IPS DF 19.7 (cell line): ENCODE data around the gene MYOZ3.

Experiments
- DNase-seq: peaks from one replicate; pipeline ENCODE4 v3.0.0-alpha.2; 2013; ENCODE audit warnings: low read depth, low spot score

Gene MYOZ3, protein sequence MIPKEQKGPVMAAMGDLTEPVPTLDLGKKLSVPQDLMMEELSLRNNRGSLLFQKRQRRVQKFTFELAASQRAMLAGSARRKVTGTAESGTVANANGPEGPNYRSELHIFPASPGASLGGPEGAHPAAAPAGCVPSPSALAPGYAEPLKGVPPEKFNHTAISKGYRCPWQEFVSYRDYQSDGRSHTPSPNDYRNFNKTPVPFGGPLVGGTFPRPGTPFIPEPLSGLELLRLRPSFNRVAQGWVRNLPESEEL

DNA sequence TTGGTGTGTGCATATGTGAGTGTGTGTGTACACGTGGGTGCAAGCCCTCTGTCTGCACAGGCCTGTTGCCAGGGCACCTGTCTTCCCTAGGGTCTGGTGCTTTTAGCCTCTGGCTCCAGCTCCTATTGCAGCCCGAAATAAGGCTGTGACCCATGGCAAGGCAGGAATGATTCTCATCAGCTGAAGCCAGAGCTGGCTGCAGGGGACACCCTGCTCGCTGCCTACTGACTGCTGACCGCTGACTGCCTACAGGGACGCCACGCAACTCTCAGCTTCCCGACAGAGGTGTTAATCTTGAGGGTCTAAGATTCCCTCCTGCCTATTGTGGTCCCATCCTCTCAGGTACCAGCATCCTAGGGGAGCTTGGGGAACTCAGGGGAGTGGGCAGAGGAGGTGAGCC is at the start of gene MYOZ3:
MYOZ3 (plus strand) TSS at position 166 of the 400 bp plus-strand sequence. CDS start 1,691 bp downstream, outside the sequence.
- DNase-seq = no peak

DNA sequence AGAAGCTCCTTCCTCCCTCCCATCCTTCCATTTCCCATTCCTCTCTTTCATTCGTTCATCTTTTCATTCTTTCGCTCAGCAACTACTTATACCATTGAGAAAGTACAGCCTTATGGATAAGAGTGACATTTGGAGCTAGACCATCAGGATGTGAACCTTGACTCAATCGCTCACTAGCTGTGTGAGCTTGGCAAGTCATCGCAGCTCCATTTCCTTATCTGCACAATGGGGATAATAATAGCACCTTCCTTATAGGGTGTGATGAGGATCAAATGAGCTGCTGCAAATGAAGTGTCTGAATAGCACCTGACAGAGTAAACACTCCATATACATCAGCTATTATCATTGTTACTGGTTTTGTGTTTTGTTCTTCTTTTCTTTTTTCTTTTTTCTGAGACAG is 48.6 kb upstream of the MYOZ3 start:
- DNase-seq = no peak

DNA sequence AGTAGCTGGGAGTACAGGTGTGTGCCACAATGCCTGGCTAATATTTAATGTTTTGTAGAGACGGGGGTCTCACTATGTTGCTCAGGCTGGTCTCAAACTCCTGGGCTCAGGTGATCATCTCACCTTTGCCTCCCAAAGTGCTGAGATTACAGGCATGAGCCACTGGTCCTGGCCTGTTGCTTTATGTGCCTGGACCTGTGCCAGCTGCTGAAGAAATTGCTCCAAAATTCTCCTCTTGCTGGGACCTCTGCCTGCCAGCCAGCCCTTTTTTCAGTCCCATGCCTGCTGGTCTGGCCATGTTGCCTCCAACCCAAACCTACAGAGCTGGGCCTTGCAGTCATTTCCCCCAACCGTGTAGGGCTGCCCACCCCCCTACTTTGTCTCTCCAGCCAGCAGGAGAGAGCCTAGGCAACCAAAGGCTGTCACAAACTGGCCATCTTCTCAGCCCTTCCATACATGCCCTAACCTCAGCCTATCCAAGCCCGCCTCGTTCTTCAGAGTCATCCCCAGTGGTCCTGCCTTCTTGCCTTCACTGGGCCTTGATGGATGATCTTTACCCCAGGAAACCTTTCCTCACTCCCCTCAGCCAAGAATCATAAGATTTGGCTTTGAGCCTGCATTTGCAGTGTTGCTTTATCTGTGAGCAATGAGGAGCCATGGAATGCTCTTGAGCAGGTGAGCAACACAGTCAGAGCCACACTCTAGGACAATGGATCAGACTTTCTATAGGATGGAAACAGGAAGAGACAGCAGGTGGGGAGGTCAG is 48.0 kb upstream of the MYOZ3 start:
- no peak for DNase-seq

DNA sequence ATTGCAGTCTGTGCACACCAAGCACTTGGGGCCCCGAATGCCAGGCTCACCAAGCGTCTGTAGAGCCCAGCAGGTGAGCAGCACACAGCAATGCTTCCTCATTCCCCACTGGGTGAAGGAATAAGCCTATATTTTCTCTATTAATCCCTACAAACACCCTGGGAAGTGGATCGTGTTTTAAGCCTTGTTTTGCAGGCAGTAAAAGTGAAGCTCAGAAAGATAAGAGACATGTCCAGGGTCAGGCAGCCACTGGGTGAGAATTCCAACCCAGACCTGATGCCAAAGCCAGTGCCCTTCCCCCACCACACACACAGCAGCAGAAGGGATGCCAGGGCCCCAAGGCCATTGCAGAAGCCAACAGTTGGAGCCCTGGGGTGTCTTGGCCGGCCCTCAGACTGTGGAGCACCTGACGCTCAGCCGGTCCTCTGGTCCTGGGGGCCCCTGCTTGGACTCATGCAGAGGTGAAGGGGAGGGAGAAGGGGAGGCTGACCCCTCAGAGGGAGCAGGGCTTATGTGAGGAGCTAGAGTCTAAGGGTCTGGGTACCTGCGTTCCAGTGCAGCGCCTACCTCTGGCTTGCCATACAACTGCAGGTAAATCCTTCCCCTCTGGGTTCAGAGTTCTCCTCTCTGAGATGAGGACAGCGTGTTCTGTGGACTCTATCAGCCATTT is 46.9 kb upstream of the MYOZ3 start:
- DNase-seq = no peak

DNA sequence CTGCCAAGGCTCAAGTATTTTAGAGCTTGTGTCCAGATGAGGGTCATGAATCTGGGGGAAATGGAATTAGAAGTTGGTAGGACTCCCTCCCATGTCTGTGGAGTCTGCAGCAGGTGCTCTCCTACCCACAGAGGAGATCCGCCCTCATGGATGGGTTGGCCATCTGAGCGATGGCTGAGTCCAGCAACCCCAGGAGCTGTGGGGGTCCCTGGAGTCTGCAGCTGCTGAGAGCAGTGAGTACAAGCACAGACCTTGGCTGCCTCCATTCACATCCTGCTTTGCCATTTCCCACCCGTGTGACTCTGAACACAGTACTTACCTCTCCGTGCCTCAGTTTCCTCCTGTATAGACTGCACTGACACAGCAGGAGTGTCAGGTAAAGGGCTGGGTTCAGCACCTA is 46.4 kb upstream of the MYOZ3 start:
- DNase-seq = no peak

DNA sequence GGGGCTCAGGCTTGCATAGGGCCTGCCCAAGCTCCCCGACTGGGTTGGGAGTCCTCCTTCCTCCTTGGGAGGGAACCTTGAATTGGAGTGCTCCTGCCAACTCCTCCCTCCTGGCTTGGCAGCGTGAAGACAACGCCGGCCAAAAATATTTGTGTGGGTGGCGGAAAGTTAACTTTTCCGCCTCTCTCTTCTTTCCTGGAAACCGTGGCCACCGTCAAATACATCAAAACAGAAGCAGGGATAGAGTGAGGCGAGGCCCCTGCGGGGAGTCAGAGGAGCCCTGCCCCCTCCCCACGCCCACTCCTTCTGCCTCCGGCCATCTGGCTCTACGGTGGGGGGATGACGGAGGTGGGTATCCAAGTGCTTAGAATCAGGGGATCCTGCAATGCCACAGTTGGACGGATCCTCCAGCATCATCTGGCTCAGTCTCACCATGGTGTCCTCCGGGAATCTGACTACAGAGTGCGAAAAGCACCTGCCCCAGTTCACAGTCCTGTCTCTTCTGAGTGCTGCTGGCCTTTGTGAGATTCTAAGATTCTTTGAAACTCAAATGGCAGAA is 45.8 kb upstream of the MYOZ3 start:
- no peak for DNase-seq

DNA sequence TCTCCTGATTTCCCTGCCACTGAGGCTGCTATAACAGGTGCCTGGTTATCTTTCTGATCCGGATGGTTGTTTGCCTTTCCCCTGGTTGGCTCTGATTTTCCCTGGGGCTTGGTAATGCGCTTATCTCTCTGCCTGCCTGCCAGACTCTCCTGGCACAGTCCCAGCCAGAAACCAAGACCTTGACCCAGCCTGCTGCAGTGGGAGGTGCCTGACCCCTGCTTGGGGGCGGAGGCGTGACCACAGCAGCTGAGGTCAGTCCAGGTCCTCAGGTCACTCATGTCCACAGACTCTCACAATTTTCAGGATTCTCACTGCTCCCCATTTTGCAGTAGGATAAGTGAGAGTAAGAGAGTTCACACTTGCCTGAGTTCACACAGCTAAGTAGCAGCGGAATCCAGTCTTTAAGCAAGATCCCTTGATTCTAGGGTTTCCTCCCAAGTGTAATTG is 45.0 kb upstream of the MYOZ3 start:
- no peak for DNase-seq

DNA sequence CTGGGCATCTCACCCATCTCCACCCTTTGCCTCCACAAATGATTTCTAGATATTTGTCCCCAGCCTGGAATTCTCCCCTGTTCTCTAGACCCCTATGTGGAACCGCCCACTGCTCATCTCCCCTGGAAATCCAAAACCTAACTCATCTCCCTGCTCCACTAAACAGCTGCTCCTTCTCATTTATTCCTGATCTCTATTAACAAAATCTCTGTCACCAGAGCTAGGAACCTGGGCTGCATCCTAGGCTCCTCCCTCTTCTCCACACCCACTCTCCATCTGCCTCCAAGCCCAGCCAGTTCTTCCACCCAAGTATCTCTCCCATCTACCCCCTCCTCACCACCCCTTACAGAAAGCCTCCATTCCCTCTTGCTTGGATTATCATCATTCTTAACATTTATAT is 44.5 kb upstream of the MYOZ3 start:
- DNase-seq = no peak

DNA sequence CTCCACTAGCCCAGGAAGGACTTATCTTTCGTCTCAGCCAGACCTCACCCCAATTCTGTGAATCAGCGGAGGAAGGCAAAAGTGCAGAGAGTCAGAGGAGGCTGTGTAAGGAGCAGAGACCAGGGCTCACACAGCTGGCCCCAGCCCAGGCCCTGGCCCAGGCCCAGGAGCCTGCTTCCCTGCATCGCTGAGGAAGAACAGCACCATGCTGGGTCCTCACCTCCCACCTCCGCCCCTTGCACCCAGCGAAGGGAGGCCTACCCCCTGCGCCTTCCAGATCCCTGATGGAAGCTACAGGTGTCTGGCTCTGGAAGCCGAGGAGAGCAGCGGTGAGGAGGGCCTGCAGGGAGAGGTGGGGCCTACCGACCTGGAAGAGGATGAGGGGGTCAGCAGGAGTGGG is 42.9 kb upstream of the MYOZ3 start:
- no peak for DNase-seq

DNA sequence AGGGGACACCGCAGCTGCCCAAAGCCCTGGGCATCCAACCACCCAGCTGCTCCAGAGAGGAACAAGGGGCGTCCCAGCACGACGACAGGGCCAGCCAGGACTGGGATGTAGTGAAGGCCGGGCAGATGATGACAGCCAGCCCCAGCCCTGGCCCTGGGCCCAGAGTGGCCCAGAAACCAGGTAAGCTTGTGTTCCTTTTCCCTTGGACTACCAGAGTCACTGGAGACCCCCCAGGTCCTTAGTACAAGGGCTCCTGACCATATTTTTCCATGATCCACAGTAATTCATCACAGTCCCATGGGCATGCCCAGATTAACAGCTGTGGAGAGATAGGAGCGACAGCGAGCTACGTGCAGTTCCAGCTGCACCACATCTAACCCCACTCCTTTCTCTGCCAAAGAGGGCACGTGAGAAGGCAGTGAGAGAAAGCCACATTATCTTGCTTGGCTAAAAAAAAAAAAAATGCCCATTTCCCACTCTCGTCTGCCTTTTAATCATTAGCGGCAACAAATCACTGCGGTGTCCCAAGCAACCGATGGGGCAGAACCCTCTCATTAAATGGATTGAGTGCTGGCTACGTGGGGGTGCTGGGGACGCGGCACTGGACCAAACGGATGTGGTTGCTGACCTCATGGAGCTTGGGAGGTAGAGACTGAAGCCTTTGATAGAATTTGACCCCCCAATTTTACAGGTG is 42.3 kb upstream of the MYOZ3 start:
- DNase-seq = no peak

DNA sequence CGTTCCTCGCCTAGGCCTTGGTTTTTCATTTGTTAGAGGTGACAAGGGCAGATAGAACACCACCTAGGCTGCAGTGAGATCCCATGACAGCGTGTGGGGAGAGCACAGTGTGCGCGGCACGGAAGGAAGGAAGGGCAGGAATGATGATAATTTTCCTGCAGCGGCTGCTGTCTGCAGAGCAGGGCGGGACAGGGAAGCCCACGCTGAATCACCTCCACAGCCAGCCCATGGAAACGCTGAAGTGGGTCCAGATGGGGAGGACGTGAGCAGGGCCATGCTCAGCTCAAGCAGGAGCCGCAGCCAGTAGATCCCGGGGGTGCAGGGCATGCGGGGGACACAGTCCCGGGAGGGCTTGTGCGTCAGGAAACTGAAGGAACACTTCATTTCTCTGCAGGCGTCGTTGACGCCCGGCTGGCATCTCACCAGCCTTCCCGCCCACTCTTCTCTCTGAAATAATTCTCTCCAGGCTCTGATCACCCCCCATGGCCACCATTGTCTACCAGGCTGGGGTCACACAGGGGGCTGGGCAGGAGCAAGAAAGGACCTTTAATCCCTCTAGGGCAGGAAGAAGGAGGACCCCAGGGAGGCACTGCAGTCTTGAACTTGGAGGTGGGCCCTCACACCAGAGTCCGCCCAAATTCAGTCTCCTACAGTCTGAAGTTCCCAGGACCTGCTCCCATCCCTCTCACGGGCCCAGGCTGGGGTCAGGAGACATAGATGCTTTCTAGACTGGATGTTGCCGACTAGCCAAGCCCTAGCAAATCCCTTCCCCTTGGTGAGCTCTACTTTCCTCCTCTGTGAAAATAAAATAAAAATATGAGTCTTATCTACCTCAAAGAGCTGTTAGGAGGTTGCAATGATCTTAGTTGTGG is 41.5 kb upstream of the MYOZ3 start:
- no peak for DNase-seq

DNA sequence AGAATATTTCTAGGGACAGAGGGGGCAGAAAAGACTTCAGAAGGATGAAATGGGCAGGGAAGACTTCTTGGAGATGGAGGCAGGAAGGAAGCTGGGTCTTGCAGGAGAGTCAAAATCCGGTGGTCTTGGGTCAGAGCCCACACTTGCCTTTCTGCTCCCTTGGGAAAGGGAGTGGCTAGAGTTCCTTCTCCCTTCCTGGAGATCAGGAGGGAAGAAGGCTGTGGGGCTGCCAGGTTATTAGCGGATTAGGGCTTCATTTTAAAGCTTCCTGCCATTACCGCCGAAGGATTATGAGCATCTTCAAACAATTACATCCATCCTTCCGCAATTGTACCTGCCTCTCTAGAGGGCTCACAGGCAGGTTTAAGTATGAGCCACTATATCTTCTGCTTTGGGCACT is 39.8 kb upstream of the MYOZ3 start:
- DNase-seq = no peak

DNA sequence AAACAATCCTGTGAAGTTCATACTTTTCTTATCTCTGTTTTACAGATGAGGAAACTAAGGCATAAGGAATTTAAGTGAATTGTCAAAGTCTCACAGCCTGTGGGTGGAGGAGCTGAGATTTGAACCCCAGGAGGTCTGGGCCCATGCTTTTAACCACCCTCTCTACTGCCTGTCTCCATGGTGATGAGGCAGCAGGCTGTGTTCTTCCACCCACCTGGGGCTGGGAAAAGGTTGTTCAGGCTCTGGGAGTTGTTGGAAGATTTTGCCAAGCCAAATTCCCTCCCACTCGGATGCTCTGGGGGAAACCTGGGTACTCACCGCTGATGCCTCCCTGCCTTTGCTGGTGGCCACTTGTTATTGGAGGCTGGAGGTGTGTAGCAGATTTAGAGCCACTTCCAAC is 38.9 kb upstream of the MYOZ3 start:
- DNase-seq = no peak

DNA sequence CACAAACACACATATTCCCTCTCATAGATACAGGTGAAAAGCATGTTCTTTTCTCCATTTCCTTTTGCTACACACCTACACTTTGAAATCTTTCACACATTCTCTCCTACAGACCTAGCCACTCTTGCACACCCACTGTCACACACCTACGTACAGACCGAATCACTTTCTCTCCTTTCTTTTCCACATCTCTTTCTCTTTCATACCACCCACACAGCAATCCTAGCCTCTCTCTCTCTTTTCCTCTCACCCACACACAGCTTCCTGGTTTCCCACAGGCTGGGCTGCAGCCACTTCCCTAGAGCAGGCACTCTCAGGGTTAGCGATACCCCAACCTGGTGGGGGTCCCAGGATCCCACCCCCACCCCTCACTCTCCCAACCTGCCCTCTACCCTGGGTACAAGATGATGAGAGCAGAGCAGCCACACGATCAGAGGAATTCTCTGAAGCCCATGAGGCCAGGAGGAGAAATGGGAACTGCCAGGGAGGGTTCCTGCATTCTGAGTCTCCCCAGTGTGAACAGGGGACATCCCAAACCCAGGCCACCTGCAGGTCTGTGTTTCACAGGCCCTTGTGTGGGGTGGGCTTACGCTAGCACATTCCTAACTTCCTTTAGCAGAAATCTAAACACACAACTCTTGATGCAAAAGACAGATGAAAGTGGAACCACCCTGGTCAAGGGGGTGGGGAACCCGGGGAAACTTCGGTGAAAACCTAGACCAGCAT is 37.7 kb upstream of the MYOZ3 start:
- DNase-seq = no peak

DNA sequence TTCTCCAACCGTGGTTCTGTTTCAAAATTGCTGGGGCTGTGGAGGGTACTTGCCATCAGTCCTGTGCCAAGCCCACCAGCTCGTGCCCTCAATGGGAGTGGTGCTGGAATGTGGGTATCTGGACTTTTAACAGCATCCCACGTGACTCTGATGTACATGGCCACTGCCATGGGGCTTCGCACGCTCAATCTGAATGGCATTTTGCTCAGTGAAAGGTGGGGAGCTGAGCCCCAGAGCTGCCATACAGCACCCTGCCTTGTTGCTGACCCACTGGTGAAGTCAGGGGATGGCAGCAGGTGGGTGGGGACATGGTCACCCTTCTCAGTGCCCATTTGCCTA is 37.2 kb upstream of the MYOZ3 start:
- DNase-seq = no peak

DNA sequence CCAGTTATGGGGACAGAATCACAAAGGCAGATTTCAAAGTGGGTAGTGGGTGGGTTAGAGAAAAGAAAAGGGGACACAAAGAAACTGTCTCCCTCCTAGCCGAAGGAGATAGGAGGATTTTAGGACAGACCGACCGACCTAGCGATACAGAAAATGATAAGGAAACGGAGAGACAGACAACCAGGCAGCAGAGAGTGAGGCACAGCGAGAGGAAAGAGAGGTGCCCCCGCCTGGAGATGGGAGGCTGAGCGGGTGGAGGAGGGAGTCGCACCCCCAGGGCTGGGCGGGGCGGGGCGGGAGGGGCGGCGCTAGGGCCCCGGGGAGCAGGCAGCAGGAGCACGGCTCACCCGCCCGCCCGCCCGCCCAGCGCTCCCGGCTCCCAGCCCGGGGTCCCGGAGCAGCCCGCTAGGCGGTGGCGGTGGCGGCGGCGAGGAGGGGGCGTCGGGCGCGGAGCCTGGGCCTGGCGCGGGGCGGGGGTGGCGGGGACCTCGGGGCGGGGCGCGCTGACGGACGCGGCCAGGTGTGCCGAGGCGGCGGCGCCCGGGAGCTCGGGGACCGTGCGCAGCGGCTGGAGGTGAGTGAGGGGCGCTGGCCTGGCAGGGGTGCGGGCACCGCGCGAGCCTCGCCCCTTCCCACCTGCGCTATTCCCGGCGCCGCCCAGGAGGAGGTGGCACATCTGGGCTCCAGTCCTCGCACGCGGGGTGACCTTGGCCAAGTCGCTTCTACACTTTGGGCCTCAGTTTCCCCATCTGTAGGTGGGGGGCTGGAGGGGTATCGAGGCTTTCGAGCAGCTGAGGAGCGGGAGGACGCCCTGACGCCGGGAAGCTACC is 36.5 kb upstream of the MYOZ3 start:
- DNase-seq = no peak

DNA sequence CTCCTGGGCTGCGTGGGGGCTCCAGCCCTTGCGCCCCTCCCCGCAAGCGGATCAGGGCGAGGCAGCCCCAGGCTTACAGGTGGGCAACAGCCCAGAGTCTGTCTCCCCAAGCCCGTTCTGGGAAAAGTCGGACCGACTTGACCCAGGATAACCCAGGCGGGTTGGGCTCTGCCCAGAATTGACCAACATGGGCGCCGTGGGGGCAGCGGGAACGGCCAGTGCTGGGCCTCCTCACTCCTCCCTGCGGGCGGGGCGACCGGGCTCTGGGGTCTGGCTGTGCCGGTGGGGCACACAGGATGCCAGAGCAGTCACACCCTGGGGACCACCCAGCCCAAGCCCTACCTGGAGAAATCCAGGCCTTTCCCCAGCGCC is 35.9 kb upstream of the MYOZ3 start:
- no peak for DNase-seq

DNA sequence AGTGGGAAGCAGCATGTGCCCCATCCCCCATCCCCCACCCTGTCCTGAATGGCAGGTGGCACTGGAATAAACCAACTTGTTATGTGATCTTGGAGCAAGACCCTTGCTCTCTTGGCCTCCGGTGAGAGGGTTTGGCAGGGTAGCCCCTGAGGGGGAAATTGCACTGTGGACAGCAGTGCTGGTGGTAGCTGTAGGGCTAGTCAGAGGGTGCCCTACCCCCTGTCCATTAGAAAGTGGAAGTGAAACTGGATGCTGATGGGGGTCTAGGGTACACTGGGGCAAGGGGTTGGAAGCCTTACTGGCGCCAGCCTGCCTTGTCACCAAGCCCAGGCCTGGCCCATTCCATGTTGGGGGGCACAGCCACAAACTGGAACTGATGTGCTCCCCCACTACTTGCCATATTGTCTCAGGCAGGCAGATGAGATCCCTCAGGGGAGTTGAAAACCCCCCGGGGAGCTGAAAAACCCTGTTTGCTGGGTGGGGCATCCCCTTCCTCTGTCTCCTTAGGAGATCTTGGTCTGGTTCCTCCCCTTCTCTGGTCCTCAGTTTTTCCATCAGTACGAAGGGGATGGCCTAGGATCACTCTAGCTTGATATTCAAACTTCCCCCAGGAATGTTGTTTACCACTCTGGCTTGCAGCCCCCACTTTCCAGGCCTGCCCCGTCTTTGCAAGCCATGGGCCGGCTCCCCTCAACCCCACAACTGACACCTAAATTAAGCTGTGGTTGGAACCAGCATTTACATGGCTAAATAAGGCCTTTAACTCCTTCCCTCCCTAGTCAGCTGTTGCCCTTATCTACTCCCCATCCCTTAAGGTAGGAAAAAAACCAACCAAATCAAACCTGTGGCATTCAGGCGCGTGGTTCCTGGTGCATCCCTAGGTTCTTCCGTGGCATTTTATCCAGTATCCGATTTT is 35.0 kb upstream of the MYOZ3 start:
- DNase-seq = no peak
